Heart right ventricle (tissue), 16 donors: Measurements from ENCODE around the gene DNER. TPM values are rescaled to one million over a fixed set of nuclear protein-coding genes. Genes with fewer than 3 reads are reported as not detected.

Source experiments
- ATAC-seq, 8 donors: fragments of 200-7000 bp; cut with Tn5 transposase; one replicate each; pipeline ENCODE4 v1.9.1; 2020; ENCODE audit warnings: mild to moderate bottlenecking in 8 of 8, moderate library complexity in 8 of 8, moderate number of reproducible peaks in 1 of 8
- DNase-seq, 2 donors: peaks; one replicate each; pipeline ENCODE4 v3.0.0-alpha.2; 2020
- H3K27ac ChIP-seq, 10 donors: fragments of 200-600 bp; sonication (generic) in 2 of 10; one replicate each; pipeline versions ENCODE4 v1.5.0 to v1.8.0; 2020 to 2022; ENCODE audit warnings: mild to moderate bottlenecking in 3 of 10
- H3K27me3 ChIP-seq, 7 donors: fragments of 200-600 bp; one replicate each; pipeline ENCODE4 v1.8.0; 2021 to 2022; ENCODE audit warnings: mild to moderate bottlenecking in 2 of 7
- H3K36me3 ChIP-seq, 9 donors: fragments of 200-600 bp; sonication (generic) in 1 of 9; one replicate each; pipeline versions ENCODE4 v1.5.0 to v1.8.0; 2020 to 2022; ENCODE audit warnings: mild to moderate bottlenecking in 2 of 9
- H3K4me1 ChIP-seq, 9 donors: fragments of 200-600 bp; sonication (generic) in 1 of 9; one replicate each; pipeline versions ENCODE4 v1.5.0 to v1.8.0; 2020 to 2022; ENCODE audit warnings: mild to moderate bottlenecking in 4 of 9
- H3K4me3 ChIP-seq, 10 donors: fragments of 200-600 bp; sonication (generic) in 2 of 10; one replicate each; pipeline versions ENCODE4 v1.5.0 to v1.8.0; 2020 to 2022; ENCODE audit warnings: mild to moderate bottlenecking in 7 of 10, moderate library complexity in 2 of 10
- H3K9me3 ChIP-seq, 11 donors: fragments of 200-600 bp in 10 of 11; sonication (generic) in 2 of 11; one replicate each; pipeline versions ENCODE4 v1.5.0 to v1.8.0; 2013 to 2022; ENCODE audit warnings: mild to moderate bottlenecking in 2 of 11, control low read depth in 1 of 11, moderate library complexity in 1 of 11
- WGBS, 2 donors: extraction: QIAGEN DNeasy Blood & Tissue Kit; methylation state at CpG; one replicate each; pipeline ENCODE4 v1.1.7; 2013; ENCODE audit warnings: inconsistent platforms in 1 of 2; 5-methylcytosine and 5-hydroxymethylcytosine counted together
- intact Hi-C, 10 donors: fragments of 100-400 bp; cut with DNase I; formaldehyde crosslinking; loops; one replicate each; pipeline versions ENCODE4 v1.11.1 to v1.14.2; 2022
- polyA plus RNA-seq, 2 donors: library from polyadenylated mRNA; stranded (reverse); fragments of 200-250 nt; gene quantifications; one replicate each; pipeline ENCODE4 v1.2.3, GENCODE V29; 2013
- total RNA-seq, 10 donors: library from RNA; stranded (reverse); fragmentation: NEBNext Ultra II Directional in 3 of 10; extraction: Animal tissue kit (Norgen Biotek cat#: 25700) in 3 of 10; gene quantifications; one replicate each; pipeline versions ENCODE4 v1.2.1 to v1.2.4, GENCODE V29; 2021 to 2023
- TF ChIP-seq, protein P1 (sequence below), 9 donors: fragments of 200-600 bp; sonication (generic) in 2 of 9; IDR thresholded peaks; one replicate each; pipeline versions ENCODE4 v1.5.0 to v1.8.0; 2021 to 2022; ENCODE audit warnings: antibody characterized with exemption in 9 of 9, mild to moderate bottlenecking in 5 of 9, moderate library complexity in 1 of 9
- donor health status: Arrhythmogenic right ventricular cardiomyopathy.
- donor health status: ischemic (EF 13 %, LVEDD 7.1; RV severe dilation, severe dysfunction).
- donor health status: healthy with polysubstance abuse.
- donor health status: DM: no; HTN: yes; CAD: no.
- donor health status: DM: no; HTN: no; CAD: no.
- donor health status: ischemic (EF 25% LVEDD 6.9; RV normal size, moderate dysfunction).
- donor health status: ischemic (EF 25% LVEDD 5.7; RV mildly dilated, moderate dysfunction).
- donor health status: healthy.
- donor health status: DM: yes; HTN: yes; CAD: no.
- donor health status: Ischemic cardiomyopathy.
- donor health status: ischemic (EF 35%, LVEDD 5.7; RV mildly dilated, moderate dysfunction).
- donor health status: nonischemic (EF 11% LVEDD 7.7; RV severe dilation, severe dysfunction).
- donor health status: DM: yes; HTN: yes; CAD: no.
- donor health status: PGD.
- donor health status: ischemic (EF 29% LVEDD 5.4; RV normal size, mild dysfunction).
- donor health status: nonischemic (EF 23%, LVEDD 6.1; RV moderate dilation, normal function).

Gene DNER
- total and polyA plus RNA-seq, 12 donors, result 0.13 to 1.8 (median 0.69) TPM; not detected in 2

GRCh38 chr2:229314117-229314516 is 400.2 kb downstream of the DNER start:
- Histone ChIP-seq H3K27me3 (no peaks in the 10 kb centered on the region), H3K36me3 (no peaks in the 10 kb centered on the region), H3K4me1 (peaks cover 0 to 27% (median 4%) of the 10 kb centered on the region in 9 donors), H3K27ac (peak overlapping the region in 6 of 10 donors; percentile 13 to 63 (median 60)), H3K4me3 (no peak overlapping the region), H3K9me3 (peaks cover 0 to 2% (median 0%) of the 10 kb centered on the region in 11 donors)
- peak in 3 of 8 donors; percentile 5 to 19 (median 19) for ATAC-seq
- intact Hi-C loops, result no loop called here
- TF ChIP-seq, protein P1, sequence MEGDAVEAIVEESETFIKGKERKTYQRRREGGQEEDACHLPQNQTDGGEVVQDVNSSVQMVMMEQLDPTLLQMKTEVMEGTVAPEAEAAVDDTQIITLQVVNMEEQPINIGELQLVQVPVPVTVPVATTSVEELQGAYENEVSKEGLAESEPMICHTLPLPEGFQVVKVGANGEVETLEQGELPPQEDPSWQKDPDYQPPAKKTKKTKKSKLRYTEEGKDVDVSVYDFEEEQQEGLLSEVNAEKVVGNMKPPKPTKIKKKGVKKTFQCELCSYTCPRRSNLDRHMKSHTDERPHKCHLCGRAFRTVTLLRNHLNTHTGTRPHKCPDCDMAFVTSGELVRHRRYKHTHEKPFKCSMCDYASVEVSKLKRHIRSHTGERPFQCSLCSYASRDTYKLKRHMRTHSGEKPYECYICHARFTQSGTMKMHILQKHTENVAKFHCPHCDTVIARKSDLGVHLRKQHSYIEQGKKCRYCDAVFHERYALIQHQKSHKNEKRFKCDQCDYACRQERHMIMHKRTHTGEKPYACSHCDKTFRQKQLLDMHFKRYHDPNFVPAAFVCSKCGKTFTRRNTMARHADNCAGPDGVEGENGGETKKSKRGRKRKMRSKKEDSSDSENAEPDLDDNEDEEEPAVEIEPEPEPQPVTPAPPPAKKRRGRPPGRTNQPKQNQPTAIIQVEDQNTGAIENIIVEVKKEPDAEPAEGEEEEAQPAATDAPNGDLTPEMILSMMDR (IDR thresholded peaks at IDR 0.05), result no peak
- WGBS, 2 donors, result 53 to 61% methylated on average over 5 of the region's 5 CpGs
- no peak for DNase-seq

DNA sequence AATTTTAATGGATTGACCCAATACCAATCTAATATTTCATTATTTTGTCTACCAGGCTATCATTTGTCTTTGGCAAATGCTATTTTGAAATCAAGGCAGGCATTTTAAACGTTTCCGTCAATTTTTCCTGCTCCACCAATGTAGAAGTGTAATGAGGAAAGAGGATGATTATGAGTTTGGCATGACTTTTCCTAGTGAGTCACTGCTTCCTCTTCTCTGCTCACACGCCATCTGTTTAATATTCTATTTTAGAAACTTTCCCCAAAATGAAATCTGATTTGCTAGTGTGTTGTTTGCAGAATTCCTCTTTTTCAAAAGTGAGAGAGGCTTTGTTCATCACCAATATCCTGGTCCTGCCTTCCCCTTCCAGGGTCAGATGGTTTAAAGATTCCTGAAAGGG is 400.8 kb downstream of the DNER start:
- Histone ChIP-seq H3K27me3 (no peaks in the 10 kb centered on the region), H3K36me3 (no peaks in the 10 kb centered on the region), H3K4me1 (peaks cover 0 to 27% (median 4%) of the 10 kb centered on the region in 9 donors), H3K4me3 (no peak overlapping the region), H3K9me3 (peaks cover 0 to 2% (median 0%) of the 10 kb centered on the region in 11 donors), H3K27ac (peak overlapping the region in 7 of 10 donors; percentile 13 to 63 (median 57))
- DNase-seq (no peak), ATAC-seq (peak in 7 of 8 donors; percentile 65 to 89 (median 80))
- intact Hi-C loops, result no loop called here
- TF ChIP-seq, protein P1 (IDR thresholded peaks at IDR 0.05), result no peak
- WGBS, 2 donors, result 42 to 50% methylated on average over 3 of the region's 3 CpGs

Other genes with a start within 250 kb of the DNER start
- gene TRIP12, start 207.5 kb upstream of the DNER start, total RNA-seq, result 100 to 1,000 TPM; 152 to 247 (median 202) TPM
- 10 to 100 TPM; 15.6 to 25.3 TPM for gene TRIP12, start 207.5 kb upstream of the DNER start, polyA plus RNA-seq
- 1 to 10 TPM in 8 of 10 donors, under 1 TPM in 2; 0.59 to 1.4 (median 1.2) TPM for gene FBXO36, start 207.9 kb upstream of the DNER start, total RNA-seq
- gene FBXO36, start 207.9 kb upstream of the DNER start, polyA plus RNA-seq, result 1 to 10 TPM in 1 of 2 donors, under 1 TPM in 1; 0.15 to 1.1 TPM